Measurements from ENCODE around the gene VAV2.
"Not testable (repeated sequence)": the region's sequence is repeated elsewhere in the genome, so short reads cannot be mapped to it uniquely, and the experiment has no call there.

VAV2 gene

GRCh38 chr9:133913571-133914369 is 78.4 kb downstream of the VAV2 start:
- DNase-seq: no peak

GRCh38 chr9:133910855-133911514 is 81.1 kb downstream of the VAV2 start:
- DNase-seq: no peak

- DNase-seq: no peak
These were observed 84.9 kb downstream of the VAV2 start for GRCh38 chr9:133906932-133907910.

DNA sequence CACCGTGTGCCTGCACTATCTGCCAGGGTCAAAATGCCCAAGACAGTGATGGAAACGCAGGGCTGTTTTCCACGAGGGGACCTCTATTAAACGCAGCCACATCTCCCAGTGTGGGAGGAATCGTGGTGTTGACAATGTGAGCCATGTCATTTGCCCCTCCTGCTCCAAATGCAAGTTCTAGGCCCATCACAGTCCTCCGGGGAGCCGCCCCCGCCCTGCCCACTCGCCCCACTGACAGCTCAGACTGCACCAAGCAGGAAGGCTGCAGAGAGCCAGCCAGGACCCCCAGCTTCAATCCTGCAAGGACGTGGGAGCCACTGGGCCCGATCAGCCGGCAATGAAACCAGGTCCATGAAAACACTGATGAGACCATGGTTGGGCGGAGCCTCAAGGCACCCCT is 85.9 kb downstream of the VAV2 start:
- no peak for DNase-seq

- no peak for DNase-seq
These were observed 86.6 kb downstream of the VAV2 start for GRCh38 chr9:133905493-133905892.

GRCh38 chr9:133904346-133905090 is 87.6 kb downstream of the VAV2 start:
- no peak for DNase-seq

GRCh38 chr9:133901184-133901835 is 90.8 kb downstream of the VAV2 start:
- no peak for DNase-seq

- no peak for DNase-seq
These were observed 94.4 kb downstream of the VAV2 start for GRCh38 chr9:133897675-133898074.

DNA sequence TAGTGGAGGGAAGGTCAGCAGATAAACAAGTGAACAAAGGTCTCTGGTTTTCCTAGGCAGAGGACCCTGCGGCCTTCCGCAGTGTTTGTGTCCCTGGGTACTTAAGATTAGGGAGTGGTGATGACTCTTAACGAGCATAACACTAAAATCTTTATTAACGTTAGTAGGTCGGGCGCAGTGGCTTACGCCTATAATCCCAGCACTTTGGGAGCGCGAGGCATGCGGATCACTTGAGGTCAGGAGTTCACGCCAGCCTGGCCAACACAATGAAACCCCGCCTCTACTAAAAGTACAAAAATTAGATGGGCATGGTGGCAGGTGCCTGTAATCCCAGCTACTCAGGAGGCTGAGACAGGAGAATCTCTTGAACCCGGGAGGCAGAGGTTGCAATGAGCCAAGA is 96.1 kb downstream of the VAV2 start:
- not testable (repeated sequence) for DNase-seq

DNA sequence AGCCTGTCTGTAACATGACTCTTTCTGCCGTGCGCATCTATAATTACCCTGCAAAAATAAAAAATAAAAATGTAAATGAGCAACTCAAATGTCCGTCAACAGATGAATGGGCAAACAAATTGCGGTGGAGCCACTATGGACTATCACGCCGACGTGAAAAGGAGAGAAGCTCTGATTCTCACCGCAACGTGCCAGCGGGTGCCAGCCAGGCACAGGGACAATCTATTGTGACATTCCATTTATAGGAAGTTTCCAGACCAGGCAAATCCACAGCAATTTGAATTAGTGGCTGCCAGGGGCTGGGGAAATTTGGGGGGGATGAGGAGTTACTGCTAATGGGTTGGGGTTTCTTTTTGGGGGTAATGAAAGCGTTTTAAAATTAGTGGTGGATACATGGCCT is 96.8 kb downstream of the VAV2 start:
- DNase-seq: no peak

- DNase-seq: no peak
These were observed 97.5 kb downstream of the VAV2 start for GRCh38 chr9:133894377-133895321.

GRCh38 chr9:133893191-133893994 is 98.7 kb downstream of the VAV2 start:
- DNase-seq: no peak

- DNase-seq: no peak
These were observed 99.8 kb downstream of the VAV2 start for GRCh38 chr9:133892193-133892920.

GRCh38 chr9:133891741-133892140 is 100.4 kb downstream of the VAV2 start:
- DNase-seq: no peak

DNA sequence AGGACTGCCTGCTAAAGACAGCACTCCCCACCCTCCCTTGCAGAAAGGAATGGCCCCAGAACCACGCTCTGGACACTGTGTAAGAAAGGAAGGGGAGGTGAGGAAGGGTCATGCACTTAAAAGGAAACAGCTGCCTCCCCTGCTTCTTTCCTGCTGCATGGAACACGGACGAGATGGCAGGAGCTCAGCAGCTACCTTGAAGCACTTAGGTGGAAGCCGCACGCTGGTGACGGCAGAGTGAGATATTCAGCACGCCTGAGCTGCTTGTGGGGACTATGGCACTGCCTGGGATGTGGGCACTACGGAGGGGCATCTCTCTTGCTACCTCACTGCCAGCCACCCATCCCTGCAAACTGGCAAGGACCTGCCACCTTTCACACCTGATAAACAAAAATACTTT is 101.5 kb downstream of the VAV2 start:
- no peak for DNase-seq

GRCh38 chr9:133889584-133890301 is 102.4 kb downstream of the VAV2 start:
- DNase-seq: no peak

- DNase-seq: no peak
These were observed 103.2 kb downstream of the VAV2 start for GRCh38 chr9:133888809-133889491.

Measured in activated CD4-positive, alpha-beta T cell treated with anti-CD3 and anti-CD28 coated beads, Interleukin-2, Interleukin-6, amounts not matched to agents 100 ng/mL and 50 ng/mL, durations not matched to agents 16 hours and 8 hours (primary cell).